Measurements from ENCODE around the gene NOL3.

Gene NOL3

DNA sequence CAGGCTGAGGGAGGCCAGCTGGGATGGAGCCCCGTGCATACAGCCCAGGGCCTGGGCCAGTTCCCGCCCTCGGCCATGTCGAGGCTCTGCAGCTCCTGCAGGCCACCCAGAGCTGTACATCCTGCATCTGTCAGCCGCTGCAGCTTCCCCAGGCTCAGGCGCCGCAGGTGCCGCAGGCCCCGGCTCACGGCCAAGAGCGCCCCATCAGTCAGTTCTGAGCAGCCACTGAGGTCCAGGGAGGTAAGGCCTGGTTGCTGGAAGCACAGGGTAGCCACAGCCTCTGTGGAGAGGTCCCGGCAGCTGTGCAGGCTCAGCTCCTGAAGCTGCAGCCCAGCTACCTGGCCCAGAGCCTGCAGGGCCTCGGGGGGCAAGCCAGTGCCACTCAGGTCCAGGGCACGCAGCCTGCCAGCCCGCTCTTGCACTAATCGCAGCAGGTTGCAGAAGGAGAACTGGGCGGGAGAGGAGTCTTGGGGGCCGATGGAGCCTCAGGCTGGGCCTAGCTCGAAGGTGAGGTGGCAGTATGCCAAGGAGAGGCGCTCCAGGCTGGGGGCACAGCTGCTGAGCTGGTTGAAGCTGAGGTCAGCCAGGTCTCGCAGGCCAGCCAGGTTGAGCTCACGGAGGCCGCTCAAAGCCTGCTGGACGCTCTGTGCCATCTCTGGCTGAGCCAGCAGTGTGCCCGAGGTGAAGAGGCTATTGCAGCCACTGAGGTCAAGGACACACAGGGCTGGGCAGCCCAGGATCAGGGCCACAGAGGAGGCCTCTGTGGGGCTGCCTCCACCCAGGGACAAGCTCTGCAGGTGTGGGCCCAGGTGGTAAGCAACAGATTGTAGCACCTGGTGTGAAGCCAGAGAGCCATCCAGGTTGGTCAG, 40.0 kb downstream of the NOL3 start:
- no peak for TF ChIP-seq EZH2phosphoT487 (IDR thresholded peaks at IDR 0.05; ENCODE audit: borderline replicate concordance)
- TF ChIP-seq, protein P1, sequence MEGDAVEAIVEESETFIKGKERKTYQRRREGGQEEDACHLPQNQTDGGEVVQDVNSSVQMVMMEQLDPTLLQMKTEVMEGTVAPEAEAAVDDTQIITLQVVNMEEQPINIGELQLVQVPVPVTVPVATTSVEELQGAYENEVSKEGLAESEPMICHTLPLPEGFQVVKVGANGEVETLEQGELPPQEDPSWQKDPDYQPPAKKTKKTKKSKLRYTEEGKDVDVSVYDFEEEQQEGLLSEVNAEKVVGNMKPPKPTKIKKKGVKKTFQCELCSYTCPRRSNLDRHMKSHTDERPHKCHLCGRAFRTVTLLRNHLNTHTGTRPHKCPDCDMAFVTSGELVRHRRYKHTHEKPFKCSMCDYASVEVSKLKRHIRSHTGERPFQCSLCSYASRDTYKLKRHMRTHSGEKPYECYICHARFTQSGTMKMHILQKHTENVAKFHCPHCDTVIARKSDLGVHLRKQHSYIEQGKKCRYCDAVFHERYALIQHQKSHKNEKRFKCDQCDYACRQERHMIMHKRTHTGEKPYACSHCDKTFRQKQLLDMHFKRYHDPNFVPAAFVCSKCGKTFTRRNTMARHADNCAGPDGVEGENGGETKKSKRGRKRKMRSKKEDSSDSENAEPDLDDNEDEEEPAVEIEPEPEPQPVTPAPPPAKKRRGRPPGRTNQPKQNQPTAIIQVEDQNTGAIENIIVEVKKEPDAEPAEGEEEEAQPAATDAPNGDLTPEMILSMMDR (conservative IDR thresholded peaks at IDR 0.05; ENCODE audit: low read length) = no peak
- Histone ChIP-seq H3K27me3 (ENCODE audit: insufficient read depth, low read length, poor library complexity, severe bottlenecking) (no peaks in the 10 kb centered on the region), H3K9me2 (replicated peaks; ENCODE audit: low read depth, low read length) (no peaks in the 10 kb centered on the region), H3K9ac (ENCODE audit: low read depth, low read length, poor library complexity, severe bottlenecking) (no peak overlapping the region), H3K4me3 (ENCODE audit: low read length, poor library complexity, severe bottlenecking) (no peak overlapping the region), H2AFZ (ENCODE audit: low read length) (no peak overlapping the region), H3K4me1 (ENCODE audit: insufficient read depth, low read length, poor library complexity, severe bottlenecking) (peaks cover 4% of the 10 kb centered on the region), H3F3A (ENCODE audit: low read depth) (no peaks in the 10 kb centered on the region), H3K4me2 (ENCODE audit: low read depth, low read length, poor library complexity, severe bottlenecking) (no peak overlapping the region), H3K9me3 (ENCODE audit: insufficient read depth, low read depth, low read length) (no peaks in the 10 kb centered on the region), H3K79me2 (ENCODE audit: insufficient read depth, low read length) (no peaks in the 10 kb centered on the region), H4K20me1 (ENCODE audit: insufficient read depth, low read length, poor library complexity, severe bottlenecking) (no peaks in the 10 kb centered on the region), H3K36me3 (ENCODE audit: insufficient read depth, low read length) (no peaks in the 10 kb centered on the region)

DNA sequence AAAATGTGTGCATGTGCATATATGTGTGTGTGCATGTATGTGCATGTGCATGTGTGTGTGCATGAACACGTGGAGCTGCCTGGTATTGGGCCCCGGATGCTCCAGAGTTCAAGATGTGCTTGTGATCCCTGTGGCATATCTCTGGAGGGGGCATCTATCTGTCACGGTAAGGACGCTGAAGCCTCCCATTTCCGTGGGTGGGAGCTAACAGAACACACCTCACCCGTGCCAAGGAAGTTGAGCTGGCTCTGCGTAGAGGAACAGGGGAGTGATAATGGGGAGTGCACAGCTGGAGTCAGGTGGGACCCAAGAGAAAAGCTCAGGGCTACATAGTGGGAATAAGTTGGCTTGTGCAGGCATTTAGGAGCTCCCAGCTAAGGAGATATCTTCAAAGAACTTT, 41.3 kb downstream of the NOL3 start:
- H3K9ac ChIP-seq (ENCODE audit: low read depth, low read length, poor library complexity, severe bottlenecking) = no peak overlapping the region
- H3K4me1 ChIP-seq (ENCODE audit: insufficient read depth, low read length, poor library complexity, severe bottlenecking) = peaks cover 8% of the 10 kb centered on the region
- no peak overlapping the region for H3K4me2 ChIP-seq (ENCODE audit: low read depth, low read length, poor library complexity, severe bottlenecking)
- no peaks in the 10 kb centered on the region for H3F3A ChIP-seq (ENCODE audit: low read depth)
- H3K79me2 ChIP-seq (ENCODE audit: insufficient read depth, low read length) = no peaks in the 10 kb centered on the region
- TF ChIP-seq, protein P1 (conservative IDR thresholded peaks at IDR 0.05; ENCODE audit: low read length) = no peak
- TF ChIP-seq EZH2phosphoT487 (IDR thresholded peaks at IDR 0.05; ENCODE audit: borderline replicate concordance) = no peak
- H4K20me1 ChIP-seq (ENCODE audit: insufficient read depth, low read length, poor library complexity, severe bottlenecking) = no peaks in the 10 kb centered on the region
- no peak overlapping the region for H3K4me3 ChIP-seq (ENCODE audit: low read length, poor library complexity, severe bottlenecking)
- no peak overlapping the region for H2AFZ ChIP-seq (ENCODE audit: low read length)
- H3K9me2 ChIP-seq (replicated peaks; ENCODE audit: low read depth, low read length) = no peaks in the 10 kb centered on the region
- H3K9me3 ChIP-seq (ENCODE audit: insufficient read depth, low read depth, low read length) = no peaks in the 10 kb centered on the region
- H3K36me3 ChIP-seq (ENCODE audit: insufficient read depth, low read length) = no peaks in the 10 kb centered on the region
- no peaks in the 10 kb centered on the region for H3K27me3 ChIP-seq (ENCODE audit: insufficient read depth, low read length, poor library complexity, severe bottlenecking)

DNA sequence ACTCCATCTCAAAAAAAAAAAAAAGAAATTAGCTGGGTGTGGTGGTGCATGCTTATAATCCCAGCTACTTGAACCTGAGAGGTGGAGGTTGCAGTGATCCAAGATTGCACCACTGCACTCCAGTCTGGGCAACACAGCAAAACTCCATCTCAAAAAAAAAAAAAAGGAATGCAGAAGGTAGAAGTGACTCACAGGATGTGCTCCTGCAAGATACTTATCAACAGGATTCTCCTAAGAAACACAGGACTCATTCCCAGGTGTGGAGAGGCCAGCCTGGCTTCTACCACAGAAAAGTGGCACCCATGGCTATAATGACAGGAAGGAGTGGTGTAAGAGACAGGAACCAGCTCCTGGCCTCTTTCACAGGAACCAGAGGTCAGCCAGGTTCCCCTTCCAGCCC, 42.4 kb downstream of the NOL3 start:
- Histone ChIP-seq H3K9me3 (ENCODE audit: insufficient read depth, low read depth, low read length) (no peaks in the 10 kb centered on the region), H3K4me1 (ENCODE audit: insufficient read depth, low read length, poor library complexity, severe bottlenecking) (peaks cover 19% of the 10 kb centered on the region), H3K4me3 (ENCODE audit: low read length, poor library complexity, severe bottlenecking) (no peak overlapping the region), H3K9ac (ENCODE audit: low read depth, low read length, poor library complexity, severe bottlenecking) (no peak overlapping the region), H3F3A (ENCODE audit: low read depth) (no peaks in the 10 kb centered on the region), H3K27me3 (ENCODE audit: insufficient read depth, low read length, poor library complexity, severe bottlenecking) (no peaks in the 10 kb centered on the region), H4K20me1 (ENCODE audit: insufficient read depth, low read length, poor library complexity, severe bottlenecking) (no peaks in the 10 kb centered on the region), H3K79me2 (ENCODE audit: insufficient read depth, low read length) (no peaks in the 10 kb centered on the region), H3K4me2 (ENCODE audit: low read depth, low read length, poor library complexity, severe bottlenecking) (no peak overlapping the region), H2AFZ (ENCODE audit: low read length) (no peak overlapping the region), H3K36me3 (ENCODE audit: insufficient read depth, low read length) (no peaks in the 10 kb centered on the region), H3K9me2 (replicated peaks; ENCODE audit: low read depth, low read length) (no peaks in the 10 kb centered on the region)
- TF ChIP-seq, protein P1 (conservative IDR thresholded peaks at IDR 0.05; ENCODE audit: low read length) = no peak
- TF ChIP-seq EZH2phosphoT487 (IDR thresholded peaks at IDR 0.05; ENCODE audit: borderline replicate concordance) = no peak
